A172 (cell line): ENCODE results near the gene RAPGEF5. TPM values are rescaled to one million over a fixed set of nuclear protein-coding genes. Genes with fewer than 3 reads are reported as not detected.

Experiments used
- DNase-seq: peaks from one replicate; pipeline ENCODE4 v3.0.0-alpha.2; 2015; ENCODE audit warnings: low spot score
- total RNA-seq: library from RNA; depleted of rRNA; stranded (reverse); fragments of >200 nt; shearing (Covaris generic); gene quantifications from 2 replicates; pipeline ENCODE4 v1.2.3, GENCODE V29; 2014

The RAPGEF5 gene
- total RNA-seq, 1 experiment from 2014 or later, result 11.5 TPM

DNA sequence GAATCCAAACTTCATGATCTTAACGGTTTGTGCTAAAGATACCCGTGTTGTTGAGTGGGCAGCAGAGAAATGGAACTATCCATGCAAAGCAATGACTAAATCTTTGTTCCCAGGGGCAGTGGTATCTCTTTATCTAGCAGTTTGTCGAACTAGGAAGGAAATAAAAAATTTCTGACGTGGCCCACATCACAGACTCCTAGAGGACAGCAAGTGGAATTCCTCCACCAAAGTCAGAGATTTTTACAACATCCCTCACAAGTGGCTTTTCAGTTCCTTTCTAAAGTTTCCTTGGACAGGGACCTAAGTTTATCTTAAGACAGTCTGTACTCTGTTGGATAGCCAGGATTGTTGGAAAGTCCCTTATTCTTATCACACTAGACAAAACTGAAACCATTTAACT is 136.0 kb downstream of the RAPGEF5 start:
- no peak for DNase-seq

DNA sequence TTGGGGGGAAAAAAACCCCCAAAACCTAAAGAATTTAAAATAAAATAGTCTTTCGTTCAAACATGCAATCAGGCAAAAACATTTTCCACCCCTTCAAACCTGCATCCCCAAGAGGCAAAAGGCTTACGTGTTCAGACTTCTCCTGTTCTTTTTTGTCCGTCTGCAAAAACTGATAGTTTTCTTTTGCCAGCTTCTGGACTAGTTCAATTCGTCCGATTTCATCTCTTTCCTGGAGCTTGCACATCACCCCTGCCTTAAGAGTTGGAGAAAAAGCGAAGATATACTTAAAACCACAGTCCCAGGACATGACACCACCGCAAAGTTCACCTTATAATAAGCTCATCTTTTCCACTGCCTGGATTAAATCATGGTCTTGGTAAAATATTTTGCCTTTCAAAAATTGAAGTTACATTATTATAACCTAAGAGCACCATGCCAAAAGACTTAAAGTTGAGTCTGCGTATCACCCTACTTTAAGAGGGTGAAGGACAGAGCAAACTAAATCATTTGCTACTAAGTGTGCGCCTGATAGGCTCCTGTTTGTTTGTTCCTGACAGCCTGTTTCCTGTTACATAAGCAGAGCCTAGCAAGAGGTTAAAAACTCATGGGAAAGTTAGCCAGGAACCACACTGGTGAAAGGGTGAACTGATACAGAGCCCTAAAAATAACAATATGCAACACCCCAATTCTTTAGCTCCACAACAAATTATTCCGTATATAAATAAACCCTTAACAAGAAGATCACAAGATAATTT is 137.0 kb downstream of the RAPGEF5 start:
- DNase-seq, result no peak

DNA sequence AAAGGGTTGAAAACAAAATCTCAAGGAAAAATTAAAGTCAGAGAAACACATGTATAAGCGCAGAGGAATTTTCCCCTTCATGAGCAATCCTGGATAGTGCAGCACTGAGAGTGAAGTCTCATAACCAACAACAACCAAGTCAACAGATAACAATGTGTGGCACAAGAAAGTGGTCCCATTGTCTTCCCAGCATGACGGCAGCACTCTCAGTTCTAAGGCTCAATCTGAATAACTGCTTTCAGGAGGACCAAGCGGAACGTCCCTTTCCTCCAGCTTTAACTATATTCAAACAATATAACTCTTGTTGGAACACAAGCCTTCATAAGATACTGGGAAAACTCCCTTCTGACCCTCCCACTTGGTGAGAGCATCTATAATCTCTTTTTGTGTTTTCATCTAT is 137.9 kb downstream of the RAPGEF5 start:
- no peak for DNase-seq

DNA sequence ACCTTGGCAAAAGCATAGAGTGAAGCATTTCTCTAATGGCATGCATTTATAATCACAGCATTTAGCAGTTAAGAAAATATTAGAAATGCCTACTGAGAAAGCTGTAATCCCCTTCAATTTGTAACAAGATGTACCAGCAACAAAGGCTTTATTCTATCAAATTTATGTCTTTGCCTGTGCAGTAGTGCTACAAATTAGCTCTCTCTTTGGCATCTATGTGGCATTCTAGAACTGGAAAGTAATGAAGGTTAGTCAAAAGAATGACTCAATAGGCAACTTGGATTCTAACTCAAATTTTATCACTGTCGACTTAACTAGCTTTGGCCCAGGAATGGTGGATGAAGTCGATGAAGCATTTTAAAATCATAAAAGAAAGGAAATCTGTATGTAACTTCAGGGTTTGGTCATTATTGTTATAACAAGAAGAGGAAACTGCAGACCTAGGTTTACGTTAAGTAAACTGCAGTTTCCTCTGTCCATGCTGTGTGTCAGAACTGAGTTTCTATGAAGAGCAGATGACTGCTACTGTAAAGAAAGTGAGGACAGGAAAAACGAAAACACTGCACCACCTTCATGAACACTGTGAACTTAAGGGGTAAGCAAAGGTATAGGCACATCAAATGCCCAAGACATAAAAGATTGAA is 140.0 kb downstream of the RAPGEF5 start:
- DNase-seq, result no peak

DNA sequence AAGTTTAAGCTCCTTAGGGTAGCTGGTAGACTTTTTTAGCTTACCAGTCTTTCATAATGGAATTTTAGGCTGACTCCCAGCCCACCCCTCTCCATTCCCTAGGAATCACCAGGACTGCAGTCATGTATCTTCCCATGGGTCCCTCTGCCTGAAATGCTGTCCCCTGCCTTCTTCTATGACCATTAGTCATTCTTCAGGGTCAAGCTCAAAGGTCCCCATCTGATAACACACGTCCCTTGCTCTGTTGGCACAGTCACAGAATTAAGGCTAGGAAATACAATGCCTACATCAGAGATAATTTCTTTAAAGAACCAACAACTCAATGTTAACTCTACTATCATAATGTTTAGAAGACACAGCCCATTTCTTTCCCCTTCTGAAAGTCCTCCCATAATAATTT is 140.6 kb downstream of the RAPGEF5 start:
- no peak for DNase-seq

DNA sequence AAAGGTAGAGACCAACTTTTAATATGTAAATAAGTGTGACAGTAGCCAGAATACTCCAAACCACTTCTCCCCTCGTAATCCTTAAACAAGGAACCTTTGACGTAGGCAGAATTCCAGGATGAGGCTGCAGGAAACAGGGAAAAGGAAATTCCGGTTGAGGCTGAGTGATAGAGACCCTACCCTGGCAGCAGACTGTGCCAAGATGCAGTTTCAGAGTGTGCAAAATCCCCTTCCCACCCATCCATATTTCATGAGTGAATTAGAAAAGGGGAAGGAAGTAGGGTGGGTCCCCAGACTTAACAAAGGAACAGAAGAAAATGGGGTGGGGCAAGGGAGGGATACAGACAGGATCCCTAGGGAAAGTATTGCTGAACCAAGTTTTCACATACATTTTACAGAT is 143.0 kb downstream of the RAPGEF5 start:
- no peak for DNase-seq

DNA sequence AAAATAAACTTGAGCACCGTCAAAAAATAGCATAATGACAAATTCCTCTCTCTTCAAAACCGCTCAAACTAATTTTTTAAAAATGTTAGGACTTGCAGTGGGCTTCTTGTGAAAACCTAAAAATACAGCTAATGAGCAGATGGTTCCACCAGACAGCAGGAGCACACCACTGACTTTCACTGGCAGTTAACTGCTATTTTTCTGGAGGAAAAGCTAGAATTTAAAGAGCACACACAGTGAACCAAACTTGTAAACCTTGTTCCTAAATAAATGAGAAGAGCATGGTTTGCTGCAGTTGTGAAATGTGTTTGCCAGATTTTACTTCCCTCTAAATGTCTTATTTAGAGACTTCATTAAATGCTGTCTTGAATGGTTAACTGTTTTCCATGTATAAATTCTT is 143.9 kb downstream of the RAPGEF5 start:
- no peak for DNase-seq

DNA sequence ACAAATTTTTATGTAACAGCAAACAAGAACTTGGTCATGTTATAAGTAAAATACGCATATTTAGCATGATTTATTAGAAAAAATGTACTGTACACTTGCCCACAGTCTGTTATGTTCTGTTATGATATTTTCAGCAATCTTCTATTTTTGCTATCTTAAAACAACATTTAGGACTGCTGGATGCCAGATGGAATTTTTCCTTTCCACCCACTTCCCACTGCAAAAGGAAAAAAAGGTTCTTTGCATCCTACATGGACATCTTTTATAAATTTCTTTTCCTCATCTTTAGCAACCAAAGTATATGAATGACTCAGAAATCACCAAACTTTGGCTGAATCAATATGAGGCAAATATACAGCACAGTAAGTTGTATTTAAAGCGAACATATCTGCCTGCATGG is 146.0 kb downstream of the RAPGEF5 start:
- DNase-seq, result no peak

DNA sequence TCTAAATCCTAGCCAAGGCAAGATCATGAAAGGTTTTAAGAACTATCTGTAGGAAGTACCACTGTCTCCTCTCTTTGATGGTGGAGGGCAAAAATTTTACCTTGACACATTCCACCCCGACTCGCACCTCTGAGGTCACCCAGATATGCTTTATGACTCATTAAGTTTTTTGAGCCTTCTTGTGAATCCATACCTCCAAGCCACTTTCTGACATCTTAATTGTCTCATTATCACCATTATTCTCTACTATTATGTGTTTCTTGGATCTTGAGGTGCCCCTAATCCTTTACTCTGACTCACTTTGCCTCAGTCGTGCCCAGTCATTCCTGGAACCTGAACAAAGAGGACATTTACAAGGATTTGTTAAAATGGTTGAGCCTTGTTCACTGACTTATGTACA is 146.6 kb downstream of the RAPGEF5 start:
- DNase-seq, result peak; percentile 60

DNA sequence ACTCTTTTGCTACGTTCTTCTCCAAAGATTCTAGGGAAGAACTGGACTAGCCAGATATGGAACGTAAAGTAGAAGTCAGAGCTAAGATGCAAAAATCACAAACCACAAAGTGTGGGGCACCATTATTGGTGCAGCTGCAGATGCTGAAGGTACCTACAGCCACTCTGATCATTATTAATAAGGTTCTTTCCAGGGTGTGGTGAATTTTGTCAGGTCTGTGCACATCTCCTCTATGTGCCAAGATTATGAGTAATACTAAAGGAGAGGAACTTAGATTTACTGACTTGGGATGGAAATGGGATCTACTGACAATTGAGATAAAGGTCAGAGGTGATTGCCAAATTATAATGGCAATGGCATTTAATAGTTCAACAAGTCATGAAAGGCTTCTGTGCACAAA is 148.2 kb downstream of the RAPGEF5 start:
- peak; percentile 25 for DNase-seq

DNA sequence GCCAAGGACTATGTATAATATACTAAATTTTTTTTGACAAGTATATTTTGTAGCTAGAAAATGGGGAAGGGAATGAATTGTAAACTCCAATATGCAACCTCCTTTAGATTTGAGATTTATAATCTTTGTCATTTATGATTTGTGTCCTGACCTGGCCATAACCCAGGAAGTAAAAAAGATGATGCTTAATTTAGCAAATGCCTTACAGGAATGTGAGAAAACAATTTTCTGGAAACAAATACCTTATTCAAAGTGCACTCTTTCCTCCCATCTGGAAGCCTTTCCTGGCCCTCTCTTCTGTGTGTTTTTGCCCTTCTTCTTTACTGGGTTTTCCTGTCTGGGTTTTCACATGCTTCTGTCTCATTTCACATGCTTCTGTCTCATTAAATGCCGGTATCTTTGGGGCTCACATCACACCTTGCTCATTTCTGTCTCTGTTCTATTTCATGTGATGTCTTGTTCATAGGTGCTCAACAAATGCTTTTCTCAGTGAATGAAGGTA is 149.2 kb downstream of the RAPGEF5 start:
- DNase-seq, result no peak

DNA sequence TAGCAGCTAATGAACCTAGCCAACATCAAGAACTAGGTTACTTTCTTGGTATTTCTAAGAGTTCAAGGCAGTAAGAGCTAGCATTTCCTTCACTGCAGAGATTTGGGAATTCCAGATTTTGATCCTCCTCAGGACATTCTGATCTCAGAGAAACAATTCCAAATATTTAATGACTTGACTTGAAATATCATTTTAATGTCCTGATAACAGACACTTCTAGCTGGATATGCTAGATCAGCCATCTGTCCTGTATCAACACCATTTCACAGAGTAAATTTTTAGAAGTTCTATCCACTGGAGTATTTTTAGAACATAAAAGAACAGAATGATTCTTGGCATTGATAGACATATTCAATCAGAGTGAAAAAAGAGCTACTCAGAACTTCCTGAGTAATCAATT is 151.3 kb downstream of the RAPGEF5 start:
- DNase-seq, result no peak

DNA sequence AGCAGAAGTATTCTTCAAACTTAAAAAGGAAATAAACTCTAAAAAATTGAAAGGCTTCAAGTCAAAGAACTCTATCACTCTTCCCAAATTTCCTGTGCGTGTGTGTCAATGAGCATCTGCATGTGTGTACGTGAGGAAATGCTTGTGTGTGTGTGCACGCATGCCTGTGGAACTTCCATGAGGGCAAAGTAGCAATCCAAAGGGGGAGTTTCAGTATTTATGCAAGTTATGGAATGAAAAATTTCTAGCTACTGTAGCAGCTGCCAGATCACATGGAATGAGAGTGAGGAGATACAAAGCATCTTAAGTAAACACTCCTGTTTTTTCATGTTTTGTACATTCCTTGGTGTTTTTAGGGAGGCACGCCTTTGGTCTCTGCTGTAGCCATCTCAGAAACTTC is 152.6 kb downstream of the RAPGEF5 start:
- DNase-seq, result no peak

DNA sequence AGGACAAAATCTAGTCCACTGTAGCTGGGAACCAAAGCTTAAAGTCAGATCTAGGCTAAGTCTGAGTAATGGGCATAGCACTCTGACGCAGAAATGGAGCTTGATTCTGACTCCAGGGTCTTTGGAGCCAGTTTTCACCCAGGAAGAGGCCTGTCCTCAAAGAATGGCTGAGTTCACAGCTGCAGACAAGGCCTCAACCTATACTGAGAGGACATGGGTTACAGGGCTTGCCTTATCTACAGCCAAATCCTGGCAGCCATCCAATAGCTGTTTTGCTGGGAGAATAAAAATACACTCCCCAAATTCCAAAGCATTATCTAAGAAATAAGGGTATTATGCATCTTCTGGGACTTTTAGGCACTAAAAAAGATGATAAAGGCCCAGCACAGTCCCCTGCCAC is 154.8 kb downstream of the RAPGEF5 start:
- DNase-seq, result no peak

DNA sequence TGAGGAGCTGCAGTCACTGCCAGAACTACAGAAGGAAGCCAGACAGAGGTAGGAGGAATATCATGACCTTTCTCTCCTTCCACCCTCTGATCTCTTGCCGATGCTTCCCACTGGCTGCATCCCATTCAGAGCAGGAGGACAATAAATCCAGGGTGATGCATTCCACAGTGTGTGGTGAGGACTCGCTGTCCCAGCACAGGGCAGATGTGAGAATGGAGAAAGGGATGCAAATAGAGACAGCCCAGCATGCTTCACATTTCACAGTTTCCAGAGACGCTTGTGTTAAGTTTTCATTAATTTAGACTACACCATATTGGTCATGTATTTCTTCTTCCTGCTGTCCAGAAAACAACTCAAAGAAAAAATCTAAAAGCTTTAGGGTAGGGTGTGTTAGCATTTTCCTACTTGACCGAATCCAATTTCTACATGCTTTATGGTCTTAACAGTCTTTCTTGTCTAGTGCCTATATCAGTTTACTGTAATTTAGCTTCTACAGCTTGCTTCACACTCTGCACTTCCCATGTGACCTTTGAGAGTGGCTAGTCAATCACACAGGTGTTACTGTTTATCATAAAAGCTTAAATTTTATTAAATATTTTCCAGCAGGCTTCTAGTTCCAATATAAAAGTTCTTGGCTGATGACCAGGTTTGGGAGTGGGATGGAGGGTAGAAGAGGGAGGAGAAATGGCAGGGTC is 155.6 kb downstream of the RAPGEF5 start:
- DNase-seq, result no peak

DNA sequence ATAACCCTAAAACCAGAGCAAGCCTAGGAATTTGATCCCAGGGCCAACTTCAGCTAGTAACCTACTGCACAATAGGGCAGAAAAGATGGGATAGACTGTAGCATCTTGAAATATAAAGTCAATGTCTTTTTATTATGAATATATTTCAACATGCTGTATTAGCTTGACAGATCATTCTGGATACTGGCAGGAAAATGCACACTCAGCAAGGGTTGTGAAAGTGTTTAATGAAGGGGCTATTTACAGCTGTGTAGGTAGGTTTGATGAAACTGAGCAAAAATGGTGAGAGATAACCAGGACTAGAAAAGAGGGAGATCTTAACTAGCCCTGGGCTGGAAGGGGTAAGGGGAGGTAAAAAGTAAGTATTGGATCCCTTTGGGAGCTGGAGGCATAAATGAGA is 156.2 kb downstream of the RAPGEF5 start:
- no peak for DNase-seq

DNA sequence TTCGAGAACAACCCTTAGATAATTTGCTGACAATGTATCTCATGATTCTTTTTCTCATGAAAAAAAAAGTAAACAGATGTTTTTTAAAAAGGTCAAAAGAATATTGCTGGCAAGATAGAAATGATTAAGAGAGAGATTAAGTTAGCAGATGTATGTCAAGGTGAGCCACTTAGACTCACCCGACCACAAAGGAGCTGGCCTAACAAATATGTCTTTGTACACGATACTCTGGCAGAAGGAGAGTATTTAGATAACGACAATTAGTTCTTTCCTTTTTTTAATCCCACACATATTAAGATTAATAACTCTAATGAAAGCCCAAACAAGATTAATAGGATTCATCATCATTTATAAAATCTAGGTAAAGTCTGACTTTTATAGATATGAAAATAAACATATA is 156.7 kb downstream of the RAPGEF5 start:
- DNase-seq, result no peak

DNA sequence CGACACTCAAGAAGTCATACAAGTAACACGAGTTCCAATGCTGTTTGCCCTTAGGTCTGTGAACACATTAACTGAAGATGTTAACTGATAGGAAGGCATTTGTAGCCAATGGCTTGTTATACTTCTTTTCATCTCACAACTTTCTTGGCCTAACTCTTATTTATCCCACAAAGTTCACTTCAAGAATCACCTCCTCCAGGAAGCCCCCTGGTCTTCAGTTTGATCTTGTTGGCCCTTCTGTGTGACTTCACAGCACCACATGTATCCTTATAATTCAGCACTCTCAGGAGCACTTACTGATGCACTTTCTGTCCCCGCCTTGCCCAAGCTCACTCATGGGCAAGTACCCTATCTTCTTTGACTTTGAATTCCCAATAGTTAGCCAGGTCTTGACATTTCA is 159.6 kb downstream of the RAPGEF5 start:
- DNase-seq, result no peak

DNA sequence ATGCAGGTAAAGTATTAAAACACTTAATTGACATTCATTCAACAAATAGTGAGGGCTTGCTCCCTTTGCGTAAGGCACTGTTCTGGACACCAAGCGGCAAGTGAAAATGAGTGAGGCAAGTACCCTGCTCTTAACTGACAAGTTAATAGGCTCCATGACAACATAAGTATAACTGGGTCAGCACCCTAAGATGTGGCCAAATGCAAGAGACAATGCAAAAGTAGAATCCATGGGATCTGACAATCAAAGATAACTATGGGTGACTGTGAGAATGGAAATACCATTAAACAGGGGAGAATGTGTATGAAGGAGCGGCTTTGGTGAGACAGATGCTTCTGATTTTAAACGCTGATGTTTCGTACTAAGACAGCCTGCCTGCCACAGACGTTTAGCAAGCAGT is 160.5 kb downstream of the RAPGEF5 start:
- DNase-seq, result no peak

DNA sequence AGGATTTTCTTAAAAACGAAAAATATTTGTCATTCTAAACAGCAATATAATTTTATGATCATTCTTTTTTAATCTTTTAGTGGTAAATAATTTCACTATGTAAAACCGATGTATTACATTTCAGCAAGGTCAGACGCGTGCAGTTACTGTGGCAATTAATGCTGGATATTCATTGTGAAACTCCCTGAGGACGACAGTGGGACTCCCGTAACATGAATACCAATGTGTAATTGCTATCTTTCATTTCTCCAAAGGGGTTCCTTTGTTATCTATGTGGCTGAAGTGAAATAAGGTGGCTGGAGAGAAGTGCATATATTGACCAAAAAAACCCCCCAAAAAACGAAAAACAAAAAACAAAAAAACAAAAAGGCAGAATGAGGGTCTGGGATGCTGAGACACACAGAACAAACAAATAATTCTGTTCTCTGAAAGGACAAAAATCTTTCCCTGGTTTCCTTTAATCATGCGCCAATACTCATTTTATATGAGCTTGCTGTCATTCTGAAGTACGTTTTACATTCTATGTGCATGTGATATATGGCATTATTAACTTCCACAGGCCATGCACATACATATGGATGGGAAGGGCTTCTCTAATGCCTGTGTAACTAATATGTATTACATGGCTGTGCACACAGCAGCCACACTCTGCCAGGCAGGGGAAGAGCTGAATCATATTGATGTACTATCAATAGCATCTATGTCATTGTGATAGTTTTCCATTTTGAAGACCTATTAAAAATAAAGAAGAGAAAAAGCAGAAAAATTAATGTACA is 161.4 kb downstream of the RAPGEF5 start:
- no peak for DNase-seq

DNA sequence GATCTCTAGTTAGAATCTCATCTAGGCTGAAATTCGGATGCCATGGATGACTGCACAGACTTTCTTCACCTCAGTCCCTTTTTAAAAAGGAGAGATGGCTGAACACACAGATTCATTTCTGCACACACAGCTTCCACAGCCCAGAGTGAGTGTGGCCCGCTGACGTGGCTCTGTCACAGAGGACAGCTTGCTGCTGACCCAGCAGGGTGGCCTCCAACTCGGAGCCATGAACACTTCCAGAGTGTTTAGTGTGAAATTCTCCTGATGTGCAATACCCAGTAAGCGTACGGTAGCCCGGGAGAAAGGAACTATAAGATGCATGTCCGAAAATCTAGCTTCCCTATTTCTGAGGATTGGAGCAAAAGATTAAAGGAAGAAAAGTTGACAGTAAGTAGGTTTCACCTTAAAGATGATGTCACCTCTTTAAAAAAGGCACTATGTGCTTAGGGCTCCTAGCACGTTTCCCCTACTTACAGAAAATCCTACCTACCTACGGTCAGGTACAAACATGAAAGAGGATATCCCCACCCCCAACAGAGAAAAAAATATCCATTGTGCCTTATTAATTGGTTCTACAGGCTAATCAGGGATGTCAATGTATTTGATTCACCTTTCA is 162.2 kb downstream of the RAPGEF5 start:
- no peak for DNase-seq
